ENCODE measurements around the gene CNP. TPM values are rescaled to one million over a fixed set of nuclear protein-coding genes. Genes with fewer than 3 reads are reported as not detected.
"Not testable (repeated sequence)": the region's sequence is repeated elsewhere in the genome, so short reads cannot be mapped to it uniquely, and the experiment has no call there.

The CNP gene
- total RNA-seq, 1 experiment from 2014 or later, result 144 TPM

DNA sequence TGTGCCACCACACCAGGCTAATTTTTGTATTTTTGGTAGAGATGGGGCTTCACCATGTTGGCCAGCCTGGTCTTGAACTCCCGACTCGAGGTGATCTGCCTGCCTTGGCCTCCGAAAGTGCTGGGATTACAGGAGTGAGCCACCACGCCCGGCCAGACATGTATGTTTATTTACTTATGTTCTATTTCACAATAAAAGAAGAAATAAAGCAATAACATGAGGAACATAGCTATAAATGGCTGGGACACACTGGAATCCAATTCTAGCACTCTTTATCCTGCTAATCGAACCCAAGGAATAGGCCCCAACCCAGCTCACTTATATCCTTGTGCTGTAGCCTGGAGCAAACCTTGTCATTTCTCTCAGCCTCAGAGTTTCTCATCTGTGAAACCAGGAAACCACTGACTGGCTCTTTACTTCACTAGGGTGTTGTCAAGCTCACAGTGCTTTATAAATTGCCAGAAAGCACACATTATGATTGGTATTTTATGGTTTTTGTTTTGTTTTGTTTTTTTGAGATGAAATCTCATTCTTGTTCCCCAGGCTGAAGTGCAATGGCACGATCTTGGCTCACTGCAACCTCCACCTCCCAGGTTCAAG lies 40.5 kb upstream of the CNP start:
- peaks cover 11% of the 10 kb centered on the region for H3K4me1 Mint-ChIP-seq (ENCODE audit: low read depth, unreplicated experiment)
- intact Hi-C loops (cut with micrococcal nuclease; ENCODE audit: unreplicated experiment), result no loop called here
- no peaks in the 10 kb centered on the region for H3K27me3 Mint-ChIP-seq (ENCODE audit: unreplicated experiment)
- no TSS peak for BruUV-seq (replicated peaks)
- CTCF ChIA-PET, result no interaction called here
- no peak for DNase-seq
- no peak overlapping the region for H3K4me3 Mint-ChIP-seq (ENCODE audit: low read depth, unreplicated experiment)
- H3K9me3 Mint-ChIP-seq (ENCODE audit: low read depth, unreplicated experiment), result no peaks in the 10 kb centered on the region
- TF ChIP-seq, protein P1, sequence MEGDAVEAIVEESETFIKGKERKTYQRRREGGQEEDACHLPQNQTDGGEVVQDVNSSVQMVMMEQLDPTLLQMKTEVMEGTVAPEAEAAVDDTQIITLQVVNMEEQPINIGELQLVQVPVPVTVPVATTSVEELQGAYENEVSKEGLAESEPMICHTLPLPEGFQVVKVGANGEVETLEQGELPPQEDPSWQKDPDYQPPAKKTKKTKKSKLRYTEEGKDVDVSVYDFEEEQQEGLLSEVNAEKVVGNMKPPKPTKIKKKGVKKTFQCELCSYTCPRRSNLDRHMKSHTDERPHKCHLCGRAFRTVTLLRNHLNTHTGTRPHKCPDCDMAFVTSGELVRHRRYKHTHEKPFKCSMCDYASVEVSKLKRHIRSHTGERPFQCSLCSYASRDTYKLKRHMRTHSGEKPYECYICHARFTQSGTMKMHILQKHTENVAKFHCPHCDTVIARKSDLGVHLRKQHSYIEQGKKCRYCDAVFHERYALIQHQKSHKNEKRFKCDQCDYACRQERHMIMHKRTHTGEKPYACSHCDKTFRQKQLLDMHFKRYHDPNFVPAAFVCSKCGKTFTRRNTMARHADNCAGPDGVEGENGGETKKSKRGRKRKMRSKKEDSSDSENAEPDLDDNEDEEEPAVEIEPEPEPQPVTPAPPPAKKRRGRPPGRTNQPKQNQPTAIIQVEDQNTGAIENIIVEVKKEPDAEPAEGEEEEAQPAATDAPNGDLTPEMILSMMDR (IDR thresholded peaks at IDR 0.05; ENCODE audit: unreplicated experiment), result no peak
- H3K27ac Mint-ChIP-seq (ENCODE audit: unreplicated experiment), result no peak overlapping the region
- H3K36me3 Mint-ChIP-seq (ENCODE audit: insufficient read depth, unreplicated experiment), result peaks cover 12% of the 10 kb centered on the region

DNA sequence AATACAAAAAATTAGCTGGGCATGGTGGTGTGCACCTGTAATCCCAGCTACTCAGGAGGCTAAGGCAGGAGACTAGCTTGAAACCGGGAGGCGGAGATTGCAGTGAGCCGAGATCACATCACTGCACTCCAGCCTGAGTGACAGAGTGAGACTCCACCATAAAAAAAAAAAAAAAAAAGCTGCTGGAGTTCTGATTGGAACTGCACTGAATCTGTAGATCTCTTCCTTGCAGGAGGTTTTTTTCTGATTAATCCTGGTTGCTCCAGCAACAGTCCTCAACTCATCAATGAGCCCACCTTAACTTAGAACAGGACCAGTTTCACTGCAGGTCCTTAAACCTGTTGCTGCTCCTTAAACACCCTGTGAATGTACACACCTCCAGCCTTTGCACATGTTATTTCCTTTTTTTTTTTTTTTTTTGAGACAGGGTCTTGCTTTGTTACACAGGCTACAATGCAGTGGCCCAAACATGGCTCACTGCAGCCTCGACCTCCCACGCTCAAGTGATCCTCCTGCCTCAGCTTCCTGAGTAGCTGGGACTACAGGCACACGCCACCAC lies 37.8 kb upstream of the CNP start:
- intact Hi-C loops (cut with micrococcal nuclease; ENCODE audit: unreplicated experiment), result no loop called here
- H3K36me3 Mint-ChIP-seq (ENCODE audit: insufficient read depth, unreplicated experiment), result peaks cover 12% of the 10 kb centered on the region
- H3K4me1 Mint-ChIP-seq (ENCODE audit: low read depth, unreplicated experiment), result peaks cover 11% of the 10 kb centered on the region
- TF ChIP-seq, protein P1 (IDR thresholded peaks at IDR 0.05; ENCODE audit: unreplicated experiment), result no peak
- no peaks in the 10 kb centered on the region for H3K27me3 Mint-ChIP-seq (ENCODE audit: unreplicated experiment)
- BruUV-seq (replicated peaks), result no TSS peak
- no peak for DNase-seq
- no peak overlapping the region for H3K27ac Mint-ChIP-seq (ENCODE audit: unreplicated experiment)
- CTCF ChIA-PET, result interaction anchor here (0.6 to 1.8 kb wide), 3 partner anchors 12 to 208 kb away, joined by 3 to 8 read pairs (median 4); no protein-coding TSS in a partner anchor
- H3K9me3 Mint-ChIP-seq (ENCODE audit: low read depth, unreplicated experiment), result no peaks in the 10 kb centered on the region
- no peak overlapping the region for H3K4me3 Mint-ChIP-seq (ENCODE audit: low read depth, unreplicated experiment)

DNA sequence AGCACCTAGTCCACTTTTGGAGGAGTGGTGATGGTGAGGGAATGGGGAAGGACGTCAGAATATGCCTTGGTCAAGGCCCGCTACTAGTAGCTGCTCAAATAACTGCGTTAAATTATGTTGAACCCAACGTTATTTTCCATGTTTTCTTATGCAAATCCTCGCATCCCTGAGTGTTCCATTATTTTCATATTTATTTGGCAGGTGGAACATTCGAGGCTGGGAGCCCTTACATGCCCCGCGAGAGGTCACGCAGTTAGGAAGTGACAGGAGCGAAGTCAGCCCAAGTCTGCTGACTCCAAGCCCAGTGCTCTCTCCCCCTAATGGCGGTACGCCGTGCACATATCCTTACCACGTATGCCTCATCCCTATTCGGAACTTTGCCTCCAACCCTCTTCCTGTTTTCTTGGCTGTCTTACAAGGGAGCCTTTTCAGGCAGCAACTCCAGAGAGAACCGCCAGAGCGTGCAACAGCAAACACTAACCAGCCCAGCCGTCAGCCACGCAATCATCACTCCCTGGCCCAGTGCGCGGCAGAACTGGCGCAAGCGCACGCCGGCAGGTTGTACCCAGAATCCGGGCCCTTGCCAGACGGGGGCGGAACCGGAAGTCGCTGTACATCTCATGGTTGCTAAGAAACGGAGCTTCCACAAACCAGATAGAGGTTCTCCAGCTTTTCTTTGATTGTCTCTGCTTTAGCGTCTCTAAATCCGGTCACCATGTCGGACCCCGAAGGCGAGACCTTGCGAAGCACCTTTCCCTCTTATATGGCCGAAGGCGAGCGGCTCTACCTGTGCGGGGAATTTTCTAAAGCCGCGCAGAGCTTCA lies 36.4 kb upstream of the CNP start, which contains the start of gene ODAD4:
Gene ODAD4, plus strand, starts transcription at position 609 of the 824 bp plus-strand sequence. Its CDS starts 107 bp downstream, at position 716.
- no peaks in the 10 kb centered on the region for H3K27me3 Mint-ChIP-seq (ENCODE audit: unreplicated experiment)
- H3K9me3 Mint-ChIP-seq (ENCODE audit: low read depth, unreplicated experiment), result no peaks in the 10 kb centered on the region
- peaks cover 12% of the 10 kb centered on the region for H3K36me3 Mint-ChIP-seq (ENCODE audit: insufficient read depth, unreplicated experiment)
- TF ChIP-seq, protein P1 (IDR thresholded peaks at IDR 0.05; ENCODE audit: unreplicated experiment), result no peak
- TSS peak; percentile 96 for BruUV-seq (replicated peaks)
- DNase-seq, result peak; percentile 99
- CTCF ChIA-PET, result interaction anchor here (0.5 to 1.8 kb wide), 19 partner anchors 8 to 436 kb away, joined by 3 to 15 read pairs (median 3); partner anchors contain the start of genes ACLY and DHX58
- peak within 1 kb of the TSS; percentile 83 for H3K27ac Mint-ChIP-seq (ENCODE audit: unreplicated experiment)
- H3K4me1 Mint-ChIP-seq (ENCODE audit: low read depth, unreplicated experiment), result peaks cover 11% of the 10 kb centered on the region
- peak within 1 kb of the TSS; percentile 84 for H3K4me3 Mint-ChIP-seq (ENCODE audit: low read depth, unreplicated experiment)
- intact Hi-C loops (cut with micrococcal nuclease; ENCODE audit: unreplicated experiment), result no loop called here

DNA sequence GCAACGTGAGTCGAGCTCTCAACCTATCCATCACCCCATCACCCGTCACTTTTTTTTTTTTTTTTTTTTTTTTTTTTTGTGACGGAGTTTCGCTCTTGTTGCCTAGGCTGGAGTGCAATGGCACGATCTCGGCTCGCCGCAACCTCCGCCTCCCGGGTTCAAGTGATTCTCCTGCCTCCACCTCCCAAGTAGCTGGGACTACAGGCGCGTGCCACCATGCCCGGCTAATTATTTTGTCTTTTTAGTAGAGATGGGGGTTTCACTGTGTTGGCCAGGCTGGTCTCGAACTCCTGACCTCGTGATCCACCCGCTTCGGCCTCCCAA lies 35.8 kb upstream of the CNP start:
- Mint-ChIP-seq H3K4me1 (ENCODE audit: low read depth, unreplicated experiment) (peaks cover 11% of the 10 kb centered on the region), H3K36me3 (ENCODE audit: insufficient read depth, unreplicated experiment) (peaks cover 12% of the 10 kb centered on the region), H3K27ac (ENCODE audit: unreplicated experiment) (peak overlapping the region; percentile 83), H3K4me3 (ENCODE audit: low read depth, unreplicated experiment) (peak overlapping the region; percentile 84)
- H3K9me3 Mint-ChIP-seq (ENCODE audit: low read depth, unreplicated experiment); intact Hi-C loops (cut with micrococcal nuclease; ENCODE audit: unreplicated experiment); DNase-seq; H3K27me3 Mint-ChIP-seq (ENCODE audit: unreplicated experiment); BruUV-seq (replicated peaks): not testable (repeated sequence)
- CTCF ChIA-PET, result interaction anchor here (0.5 to 1.8 kb wide), 16 partner anchors 9 to 435 kb away, joined by 3 to 15 read pairs (median 4); partner anchors contain the start of genes ACLY and DHX58

DNA sequence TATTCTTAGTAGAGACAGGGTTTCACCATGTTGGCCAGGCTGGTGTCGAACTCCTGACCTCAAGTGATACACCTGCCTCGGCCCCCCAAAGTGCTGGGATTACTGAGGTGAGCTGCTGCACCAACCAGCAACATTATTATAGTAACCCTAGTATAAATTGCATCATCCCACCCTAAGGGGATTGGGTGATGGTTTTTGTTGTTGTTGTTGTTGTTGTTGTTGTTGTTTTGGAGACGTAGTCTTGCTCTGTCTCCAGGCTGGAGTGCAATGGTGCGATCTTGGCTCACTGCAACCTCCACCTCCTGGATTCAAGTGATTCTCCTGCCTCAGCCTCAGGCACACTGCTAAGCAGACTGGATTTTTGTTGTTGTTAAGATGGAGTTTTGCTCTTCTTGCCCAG lies 34.9 kb upstream of the CNP start:
- H3K4me3 Mint-ChIP-seq (ENCODE audit: low read depth, unreplicated experiment); BruUV-seq (replicated peaks); H3K27ac Mint-ChIP-seq (ENCODE audit: unreplicated experiment); H3K27me3 Mint-ChIP-seq (ENCODE audit: unreplicated experiment); H3K9me3 Mint-ChIP-seq (ENCODE audit: low read depth, unreplicated experiment); CTCF ChIA-PET; DNase-seq; intact Hi-C loops (cut with micrococcal nuclease; ENCODE audit: unreplicated experiment): not testable (repeated sequence)
- Mint-ChIP-seq H3K36me3 (ENCODE audit: insufficient read depth, unreplicated experiment) (peaks cover 12% of the 10 kb centered on the region), H3K4me1 (ENCODE audit: low read depth, unreplicated experiment) (peaks cover 11% of the 10 kb centered on the region)

Measured in Calu3 (cell line).